GM21723 (cell line): Measurements from ENCODE around the gene RTL3.
"Not testable (repeated sequence)": the region's sequence is repeated elsewhere in the genome, so short reads cannot be mapped to it uniquely, and the experiment has no call there.

ENCODE experiments used
- ATAC-seq: cut with Tn5 transposase; IDR thresholded peaks from one replicate; pipeline ENCODE4 v1.9.1; 2021; ENCODE audit warnings: mild to moderate bottlenecking, moderate library complexity; ENCODE audit not compliant: unreplicated experiment

The RTL3 gene, protein sequence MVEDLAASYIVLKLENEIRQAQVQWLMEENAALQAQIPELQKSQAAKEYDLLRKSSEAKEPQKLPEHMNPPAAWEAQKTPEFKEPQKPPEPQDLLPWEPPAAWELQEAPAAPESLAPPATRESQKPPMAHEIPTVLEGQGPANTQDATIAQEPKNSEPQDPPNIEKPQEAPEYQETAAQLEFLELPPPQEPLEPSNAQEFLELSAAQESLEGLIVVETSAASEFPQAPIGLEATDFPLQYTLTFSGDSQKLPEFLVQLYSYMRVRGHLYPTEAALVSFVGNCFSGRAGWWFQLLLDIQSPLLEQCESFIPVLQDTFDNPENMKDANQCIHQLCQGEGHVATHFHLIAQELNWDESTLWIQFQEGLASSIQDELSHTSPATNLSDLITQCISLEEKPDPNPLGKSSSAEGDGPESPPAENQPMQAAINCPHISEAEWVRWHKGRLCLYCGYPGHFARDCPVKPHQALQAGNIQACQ

DNA sequence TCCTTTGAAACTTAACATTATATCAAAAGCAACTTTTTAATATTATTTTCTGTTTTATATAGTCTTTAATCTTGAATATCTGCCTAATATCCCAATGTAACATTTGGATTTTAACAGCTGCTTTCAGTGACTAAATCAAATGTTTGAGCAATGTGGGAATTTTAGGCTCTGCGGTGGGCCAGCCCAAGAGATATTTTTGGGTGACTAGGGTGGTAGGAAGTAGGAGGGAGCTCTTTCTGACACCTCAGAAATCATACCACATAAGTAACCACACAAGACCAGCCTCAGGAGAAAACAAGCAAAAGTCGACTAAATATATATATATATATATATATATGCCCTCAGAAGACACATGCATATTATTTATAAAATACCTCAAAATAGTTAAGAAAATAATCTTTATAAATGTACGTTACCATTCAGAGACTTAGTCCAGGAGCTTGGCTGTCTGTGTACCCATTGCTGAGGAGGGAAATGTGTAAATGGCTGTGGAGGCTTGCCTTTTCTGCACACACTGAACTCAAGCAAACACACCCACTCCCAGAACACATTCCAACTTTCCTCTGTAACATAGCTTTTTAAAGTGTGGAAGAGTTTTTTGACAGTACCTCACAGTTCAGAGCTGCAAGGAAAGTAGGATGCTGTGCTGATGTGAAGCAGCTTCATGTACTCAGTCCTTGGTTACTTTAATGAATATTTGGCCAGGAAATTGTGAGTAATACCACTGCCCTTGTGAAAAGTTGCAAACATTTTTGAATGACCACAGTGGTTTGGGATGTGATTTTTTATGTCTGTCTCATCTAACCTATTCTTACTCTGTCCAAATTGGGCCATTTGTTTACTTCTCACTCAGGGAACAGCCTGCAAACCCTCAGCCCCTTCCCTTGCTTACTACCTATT, at the start of gene RTL3:
Gene RTL3, minus strand, starts transcription at position 484 of the 900 bp plus-strand sequence. CDS start 908 bp downstream, outside the sequence.
- ATAC-seq = peak; percentile 55

DNA sequence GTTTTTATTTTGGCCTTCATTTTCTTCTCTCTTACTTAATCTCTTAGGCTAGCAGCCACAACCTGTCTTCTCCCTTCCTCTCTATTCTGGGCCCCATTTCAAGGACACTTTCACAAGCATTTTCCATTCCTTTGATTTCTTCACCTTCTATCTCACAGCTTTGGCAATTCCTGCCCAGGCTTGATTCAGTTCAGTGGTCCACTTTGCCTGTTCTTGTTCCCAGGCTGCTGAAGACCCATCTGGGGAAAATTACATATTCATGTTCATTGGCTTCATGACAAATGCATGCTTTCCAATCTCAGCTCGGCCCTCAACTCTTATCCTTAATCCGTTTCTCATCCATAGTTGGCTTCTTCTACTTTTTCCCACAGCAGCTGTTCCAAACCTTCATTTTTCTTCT, 49.7 kb upstream of the RTL3 start:
- no peak for ATAC-seq

DNA sequence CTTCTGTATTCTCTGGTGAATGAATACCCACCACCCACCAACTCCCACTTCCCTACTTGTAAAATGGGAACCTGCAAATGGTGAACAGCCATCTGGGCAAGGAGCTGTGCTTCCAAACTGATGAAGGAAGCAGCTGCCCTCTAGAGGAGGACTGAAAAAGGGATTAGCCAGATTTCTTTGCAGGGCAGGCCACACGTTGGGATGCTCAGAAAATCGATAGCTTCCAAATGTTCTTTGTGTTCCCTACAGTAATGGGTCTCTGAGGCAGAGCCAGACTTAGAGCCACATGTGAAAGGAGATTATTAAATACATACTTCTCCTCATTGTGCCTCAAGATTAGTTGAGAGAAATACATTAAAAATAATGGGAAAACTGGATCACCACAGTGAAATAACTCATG, 49.1 kb upstream of the RTL3 start:
- no peak for ATAC-seq

DNA sequence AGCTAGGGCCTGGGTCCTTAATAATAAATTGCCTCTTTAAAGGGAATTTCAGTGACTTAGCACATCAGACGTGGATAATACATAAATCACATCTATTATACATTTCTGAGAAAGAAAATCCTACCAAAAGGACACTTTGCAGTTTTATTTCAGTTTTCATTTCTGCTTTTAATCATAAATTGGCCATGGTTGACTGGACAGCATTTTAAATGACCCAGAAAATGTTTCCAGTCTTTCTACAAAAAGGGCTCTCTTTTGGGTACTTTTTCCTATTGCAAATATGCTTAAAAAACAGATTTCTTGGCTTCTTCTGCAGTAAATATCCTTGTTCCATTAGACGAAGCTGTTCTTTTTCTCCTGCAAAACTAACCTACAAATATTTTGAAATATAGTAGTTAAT, 46.9 kb upstream of the RTL3 start:
- ATAC-seq = no peak

DNA sequence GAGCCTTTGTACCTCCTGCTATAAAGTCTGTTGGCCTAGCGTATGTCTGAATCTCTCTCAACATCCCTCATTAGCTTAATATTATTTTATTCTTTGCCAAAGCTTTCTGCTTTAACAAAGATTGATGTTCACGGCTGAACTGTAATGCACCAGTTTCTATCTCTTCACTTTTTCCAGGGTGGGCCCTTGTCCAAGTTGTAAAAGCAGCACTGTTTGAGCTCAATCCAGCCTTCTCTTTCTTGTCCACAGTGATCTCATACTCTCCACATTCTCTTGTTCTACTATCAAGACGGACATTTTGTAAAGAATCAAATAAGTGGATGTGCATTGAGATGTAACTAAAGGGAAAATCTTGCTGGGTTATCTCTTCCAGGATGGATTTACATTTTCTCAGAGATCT, 34.4 kb upstream of the RTL3 start:
- ATAC-seq = no peak

DNA sequence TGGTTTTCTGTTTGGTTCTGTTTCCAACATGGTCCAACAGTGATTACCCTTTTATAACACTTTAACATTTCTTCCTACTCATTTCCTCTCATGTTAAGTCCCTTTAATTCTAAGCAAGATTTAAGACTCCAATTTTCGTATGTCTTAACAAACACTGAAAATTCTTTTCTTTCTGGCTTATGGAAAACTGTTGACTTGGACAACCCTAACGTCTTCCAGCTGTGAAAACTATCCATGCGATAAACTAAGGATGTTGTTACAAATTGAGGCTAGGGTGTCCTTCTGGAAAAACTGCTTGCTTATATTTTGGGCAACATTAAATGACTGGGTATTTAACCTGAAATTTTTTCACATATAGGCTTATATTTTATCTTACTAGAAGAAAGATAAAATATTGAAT, 33.9 kb upstream of the RTL3 start:
- ATAC-seq = no peak

DNA sequence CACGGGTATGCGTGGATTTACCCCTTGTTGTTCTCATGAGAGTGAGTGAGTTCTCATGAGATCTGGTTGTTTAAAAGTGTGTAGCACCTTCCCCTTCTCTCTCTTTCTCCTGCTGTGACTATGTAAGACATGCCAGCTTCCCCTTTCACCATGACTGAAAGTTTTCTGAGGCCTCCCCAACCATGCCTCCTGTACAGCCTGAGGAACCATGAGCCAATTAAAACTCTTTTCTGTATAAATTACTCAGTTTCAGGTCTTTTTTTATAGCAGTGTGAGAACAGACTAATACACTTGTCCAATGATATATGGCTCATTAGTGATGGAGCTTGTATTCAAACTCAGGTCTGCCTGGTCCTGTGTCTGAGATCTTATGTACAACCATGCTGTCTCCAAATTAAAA, 28.5 kb upstream of the RTL3 start:
- peak; percentile 94 for ATAC-seq

DNA sequence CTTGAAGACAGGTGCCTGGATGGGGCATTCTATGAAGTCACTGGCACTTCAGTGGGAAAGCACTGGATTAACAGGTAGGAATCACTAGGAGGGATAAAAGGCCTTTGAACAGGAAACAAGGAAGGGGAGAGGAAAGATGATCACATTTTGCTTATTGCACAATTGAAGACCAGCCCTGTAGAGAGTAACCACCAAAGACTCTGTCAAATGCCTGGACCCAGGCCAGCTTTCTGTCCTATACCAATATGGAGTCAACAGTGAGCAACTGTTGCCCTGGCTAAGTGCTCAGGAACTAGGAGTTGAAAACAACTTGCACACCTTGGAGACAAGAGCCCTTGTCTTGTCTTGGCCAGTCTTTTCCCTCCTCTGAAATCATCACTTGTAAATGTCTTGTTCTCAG, 14.1 kb upstream of the RTL3 start:
- no peak for ATAC-seq

DNA sequence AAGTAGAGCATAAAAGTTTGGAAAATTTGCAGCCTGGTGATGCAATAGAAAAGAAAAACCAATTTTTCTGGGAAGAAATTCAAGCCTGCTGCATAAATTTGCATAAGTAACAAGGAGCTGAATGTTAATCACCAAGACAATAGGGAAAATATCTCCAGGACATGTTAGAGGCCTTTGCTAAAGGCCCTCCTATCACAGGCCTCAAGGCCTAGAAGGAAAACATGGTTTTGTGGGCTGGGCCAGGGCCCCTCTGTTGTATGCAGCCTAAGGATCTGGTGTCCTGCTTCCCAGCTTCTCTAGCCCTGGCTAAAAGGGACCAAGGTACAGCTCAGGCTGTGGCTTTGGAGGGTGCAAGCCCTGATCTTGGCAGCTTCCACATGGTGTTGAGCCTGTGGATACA, 6.2 kb upstream of the RTL3 start:
- no peak for ATAC-seq

DNA sequence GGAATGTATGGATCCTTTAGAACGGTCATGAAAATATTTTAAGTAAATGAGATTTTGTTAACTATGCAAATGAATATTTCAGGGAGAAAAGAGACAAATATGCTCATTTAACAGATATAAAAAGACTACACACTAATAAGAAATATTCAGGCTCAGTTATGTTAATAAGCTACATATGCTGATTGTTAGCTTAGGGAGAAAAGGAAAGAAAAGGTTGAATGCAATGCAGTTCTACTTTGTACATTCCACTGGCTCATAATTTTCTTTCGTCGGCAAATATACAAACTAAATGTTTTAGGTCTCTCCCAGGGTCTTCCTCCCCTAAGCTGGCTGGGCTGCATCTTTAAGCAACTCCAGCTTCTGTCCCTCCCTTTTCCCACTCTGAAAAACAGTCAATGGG, 2.7 kb upstream of the RTL3 start:
- ATAC-seq = no peak

DNA sequence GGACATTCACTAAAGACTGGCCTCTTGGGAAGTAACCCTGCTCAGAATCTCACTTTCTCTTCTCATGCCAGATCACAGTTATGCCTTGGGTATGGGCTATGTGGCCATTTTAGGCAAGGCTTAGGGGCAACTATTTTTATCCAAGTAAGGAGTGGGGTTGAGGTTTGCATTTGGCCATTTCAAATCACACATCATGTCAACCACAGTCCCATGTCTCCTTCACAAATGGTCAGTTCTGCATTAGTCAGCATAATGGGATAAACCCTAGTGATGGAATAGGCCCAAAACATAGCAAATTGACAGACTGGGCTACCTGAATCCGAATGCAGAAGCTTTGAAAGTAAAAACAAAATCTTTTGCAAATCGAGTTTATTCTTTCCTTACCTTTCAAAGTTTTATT, 827 bp upstream of the RTL3 start:
- no peak for ATAC-seq

DNA sequence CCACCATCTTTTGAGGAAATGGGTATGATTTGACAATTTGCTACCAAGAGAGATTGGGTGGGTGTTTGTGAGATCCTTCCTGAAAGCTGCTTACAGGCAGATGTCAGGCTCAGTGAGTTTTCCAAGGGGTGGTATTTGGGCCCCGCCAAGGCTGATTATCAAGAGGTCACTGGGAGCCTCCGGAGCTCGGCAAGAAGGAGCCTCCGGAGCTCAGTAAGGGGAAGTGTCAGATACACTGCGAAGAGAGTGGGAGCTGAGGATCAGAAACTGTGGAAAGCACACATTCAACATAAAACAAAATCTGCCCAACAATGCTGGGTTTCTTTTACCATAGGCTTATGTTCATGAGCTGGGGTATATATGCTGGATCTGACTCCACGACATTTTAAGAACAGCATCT, 714 bp downstream of the RTL3 start:
- no peak for ATAC-seq

DNA sequence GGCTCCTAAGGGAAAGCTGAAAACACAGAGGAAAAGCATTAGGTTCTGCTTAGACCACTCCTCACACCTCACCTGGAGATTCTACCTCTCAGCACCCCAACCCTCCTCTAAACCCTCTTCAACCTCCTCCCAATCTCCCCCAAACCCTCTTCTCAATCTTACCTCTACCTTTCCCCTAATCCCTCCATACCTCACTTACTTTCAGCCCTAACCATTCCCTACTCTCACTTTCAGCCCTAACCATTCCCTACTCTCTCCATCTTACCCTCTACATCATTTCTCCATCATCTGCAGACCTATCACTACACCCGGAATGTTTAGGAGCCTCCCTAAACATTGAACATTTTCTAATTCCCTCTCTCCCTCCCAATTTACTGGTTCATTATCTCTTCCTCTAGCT, 3.5 kb downstream of the RTL3 start:
- ATAC-seq = no peak

DNA sequence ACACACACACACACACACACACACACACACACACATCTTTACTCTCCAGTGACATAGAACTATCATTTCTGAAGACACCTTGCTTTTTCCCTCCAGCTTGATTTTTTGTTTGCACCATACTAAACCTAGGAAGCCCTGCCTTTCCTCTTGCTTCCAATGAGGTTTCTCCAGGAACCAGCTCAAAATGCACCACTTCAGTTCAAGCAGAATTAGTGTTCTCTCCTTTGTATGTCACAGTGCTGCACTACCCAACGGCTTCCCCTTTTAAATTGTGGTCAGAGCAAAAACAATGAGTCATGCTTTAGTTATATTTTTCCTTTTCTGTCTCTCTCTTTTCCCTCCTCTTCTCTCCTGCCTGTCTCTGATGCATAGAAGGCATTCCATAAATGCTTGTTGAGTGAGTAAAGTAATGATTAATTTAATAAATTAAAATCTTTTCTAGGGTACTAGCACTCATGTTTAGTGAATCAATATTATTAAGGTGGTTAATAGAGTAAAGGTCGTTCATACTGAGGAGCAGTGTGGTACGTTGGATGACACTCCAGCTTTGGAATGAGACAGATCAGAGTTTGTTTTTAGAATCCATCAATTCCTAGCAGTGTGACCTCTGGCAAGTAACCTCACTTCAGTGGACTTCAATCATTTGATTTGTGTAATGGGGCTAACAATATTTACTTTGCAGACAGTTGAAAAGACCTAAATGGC, 5.9 kb downstream of the RTL3 start:
- peak; percentile 59 for ATAC-seq

DNA sequence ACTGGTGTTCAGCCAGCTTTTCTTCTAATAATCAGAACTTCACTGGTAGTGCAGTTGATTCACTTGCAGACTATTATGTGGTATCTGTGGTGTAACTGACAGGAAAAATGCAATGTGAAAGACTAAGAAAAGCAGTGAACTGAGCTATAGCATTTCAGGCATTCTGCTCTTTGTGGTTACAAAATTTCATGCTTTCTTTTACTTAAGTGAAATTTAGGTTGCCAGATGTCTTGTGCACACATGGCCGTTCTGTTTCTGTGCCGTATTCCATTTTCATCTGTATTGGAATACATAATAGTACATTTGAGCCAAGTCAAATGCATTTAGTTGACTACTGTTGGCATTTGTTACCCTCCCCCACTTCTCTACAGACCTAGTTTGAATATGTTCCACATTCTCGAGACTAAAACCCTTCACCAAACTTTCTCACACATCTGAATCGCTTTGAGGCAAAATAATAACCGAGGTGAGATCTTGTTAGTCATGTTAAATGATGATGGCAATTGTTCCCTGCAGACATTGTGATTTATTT, 8.2 kb downstream of the RTL3 start:
- peak; percentile 87 for ATAC-seq

DNA sequence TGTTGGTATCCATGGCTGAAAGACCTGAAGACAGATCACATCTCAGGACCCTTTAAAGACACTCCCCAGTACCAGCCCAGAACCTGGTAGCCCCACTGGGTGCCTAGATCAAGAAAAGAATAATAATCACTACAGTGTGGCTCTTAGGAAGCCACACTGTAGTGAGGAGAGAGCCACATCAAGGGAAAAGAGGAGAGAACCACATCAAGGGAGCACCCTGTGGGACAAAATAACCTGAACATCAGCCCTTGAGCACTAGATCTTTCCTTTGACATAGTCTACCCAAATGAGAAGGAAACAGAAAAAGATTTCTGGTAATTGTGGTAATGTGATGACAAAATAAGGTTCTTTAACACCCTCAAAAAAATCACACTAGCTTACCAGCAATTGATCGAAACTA, 15.3 kb downstream of the RTL3 start:
- no peak for ATAC-seq

DNA sequence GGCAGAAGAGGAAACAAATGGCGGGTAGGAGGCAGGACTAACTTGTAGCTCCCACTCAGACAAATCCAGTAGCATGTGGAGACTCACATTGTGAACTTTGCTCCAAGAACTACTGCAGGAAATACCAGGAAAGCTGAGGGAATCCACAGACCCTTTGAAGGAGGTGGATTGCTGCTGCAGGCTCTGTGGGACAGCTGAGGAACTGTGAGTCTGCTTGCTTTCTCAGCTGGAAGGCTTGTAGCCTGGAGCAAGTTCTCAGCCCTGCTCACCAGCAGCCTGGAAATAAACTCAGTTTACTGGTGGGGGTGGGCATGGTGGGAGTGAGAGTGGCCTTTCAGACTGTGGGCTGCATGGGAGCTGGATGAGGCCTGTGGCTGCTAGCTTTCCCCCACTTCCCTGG, 16.0 kb downstream of the RTL3 start:
- no peak for ATAC-seq

DNA sequence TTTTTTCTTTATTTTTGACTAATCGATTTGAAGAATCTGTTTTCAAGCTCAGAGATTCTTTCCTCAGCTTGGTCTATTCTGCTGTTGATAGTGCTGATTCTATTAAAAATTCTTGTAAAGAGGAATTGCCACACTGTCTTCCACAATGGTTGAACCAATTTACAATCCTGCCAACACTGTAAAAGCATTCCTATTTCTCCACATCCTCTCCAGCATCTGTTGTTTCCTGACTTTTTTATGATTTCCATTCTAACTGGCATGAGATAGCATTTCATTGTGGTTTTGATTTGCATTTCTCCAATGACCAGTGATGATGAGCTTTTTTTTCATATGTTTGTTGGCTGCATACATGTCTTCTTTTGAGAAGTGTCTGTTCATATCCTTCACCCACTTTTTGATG, 23.0 kb downstream of the RTL3 start:
- not testable (repeated sequence) for ATAC-seq

DNA sequence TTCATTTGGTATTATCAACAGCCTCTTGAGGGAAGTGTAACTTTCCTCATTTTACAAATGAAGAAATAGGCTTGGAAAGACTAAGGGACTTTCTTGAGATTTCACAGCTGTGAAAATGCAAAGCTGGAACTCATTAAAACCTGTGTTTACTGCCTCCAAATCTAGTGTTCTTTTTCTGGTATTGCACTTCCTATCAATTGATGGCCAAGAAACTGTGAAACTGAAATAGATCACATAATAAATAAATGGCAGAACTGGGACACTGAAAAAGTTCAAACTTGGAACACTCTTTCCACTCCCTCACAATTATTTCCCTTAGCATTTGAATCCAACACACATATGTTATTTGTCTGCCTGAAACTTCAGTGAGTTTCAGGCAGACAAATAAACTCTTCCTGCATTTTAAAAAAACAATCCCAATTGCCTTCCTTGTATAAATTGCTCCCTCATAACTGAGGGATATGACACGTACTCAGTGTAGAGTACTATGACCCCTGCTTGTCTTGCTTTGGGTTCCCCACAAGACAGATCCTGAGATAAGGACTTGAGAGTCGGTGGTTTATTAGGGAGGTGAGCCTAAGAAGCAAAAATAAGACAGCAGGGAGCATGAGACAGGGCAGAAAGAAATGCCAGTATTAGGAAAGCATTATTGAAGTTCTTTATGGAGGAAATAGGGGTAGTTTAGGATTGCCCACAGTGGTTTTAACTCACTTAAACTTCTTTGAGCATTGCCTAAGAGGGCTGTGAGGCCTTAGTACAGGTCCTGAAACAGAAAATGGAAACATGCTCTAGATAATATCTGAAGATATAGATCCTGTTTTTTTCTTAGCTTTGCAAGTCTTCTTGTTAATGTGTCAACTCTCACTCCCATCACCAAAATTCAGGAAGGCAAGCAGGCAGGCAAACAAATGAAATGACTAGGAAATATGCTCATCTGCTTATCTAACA, 33.9 kb downstream of the RTL3 start:
- no peak for ATAC-seq

DNA sequence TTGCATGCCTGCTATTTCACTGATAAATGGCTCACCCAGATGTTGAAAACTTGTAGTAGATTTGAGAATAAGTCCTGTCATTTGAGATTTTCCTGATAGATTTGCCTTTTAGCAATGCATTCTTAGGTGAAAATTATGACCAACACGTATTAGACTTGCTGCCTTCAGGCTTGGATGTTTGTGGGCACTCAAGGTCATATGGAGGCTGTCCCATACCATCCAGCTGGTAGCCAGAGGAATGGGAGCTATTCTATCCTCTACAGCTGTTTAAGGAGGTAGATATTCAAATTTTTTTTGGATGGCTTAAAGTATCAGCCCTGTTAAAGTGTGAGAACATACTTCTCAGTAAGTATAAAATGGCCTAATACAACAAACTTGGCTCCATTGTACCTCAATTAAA, 34.7 kb downstream of the RTL3 start:
- ATAC-seq = no peak
